22Rv1 (cell line): Measurements from ENCODE around the gene TNNI2.

ENCODE experiments used
- CTCF ChIP-seq: fragments of 450-650 bp; IDR thresholded peaks from 2 replicates; pipeline ENCODE4 v1.5.1; 2017; ENCODE audit warnings: mild to moderate bottlenecking
- ZFX ChIP-seq: fragments of 450-650 bp; IDR thresholded peaks from 2 replicates; pipeline ENCODE4 v1.6.1; 2017; ENCODE audit warnings: antibody characterized with exemption, borderline replicate concordance

GRCh38 chr11:1836011-1836945, 2.5 kb upstream of the TNNI2 start:
- no peak for TF ChIP-seq CTCF
- TF ChIP-seq ZFX: no peak
